GM12892 (cell line): ENCODE results near the gene GLRX3.

Experiments used
- POLR2A ChIP-seq: IDR thresholded peaks from 2 replicates; pipeline ENCODE4 v1.6.1; 2011; ENCODE audit warnings: low read depth, low read length, control low read depth
- POLR2AphosphoS5 ChIP-seq: IDR thresholded peaks from 2 replicates; pipeline ENCODE4 v1.6.1; 2011; ENCODE audit warnings: low read depth, low read length, control low read depth

DNA sequence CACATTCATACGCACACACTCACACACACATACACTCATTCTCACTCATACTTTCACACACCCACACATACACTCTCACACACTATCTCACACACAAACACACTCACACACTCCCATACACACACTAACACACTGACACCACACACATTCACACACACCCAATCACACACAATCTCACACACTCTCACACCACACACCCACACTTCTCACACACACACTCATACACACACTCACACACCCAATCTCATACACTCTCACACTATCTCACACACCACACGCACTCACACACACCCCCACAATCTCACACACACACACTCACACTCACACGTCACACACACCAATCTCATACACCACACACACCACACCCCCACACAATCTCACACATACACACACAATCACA, 71.0 kb downstream of the GLRX3 start:
- no peak for TF ChIP-seq POLR2AphosphoS5
- TF ChIP-seq POLR2A, result no peak
